Measurements from ENCODE around the gene CLEC4G. TPM values are rescaled to one million over a fixed set of nuclear protein-coding genes. Genes with fewer than 3 reads are reported as not detected.

CLEC4G gene
- total and polyA plus RNA-seq, 2 of the 13 experiments (the other 11 are each of a cell fraction or from before 2014, with no cell fraction given): not detected

DNA sequence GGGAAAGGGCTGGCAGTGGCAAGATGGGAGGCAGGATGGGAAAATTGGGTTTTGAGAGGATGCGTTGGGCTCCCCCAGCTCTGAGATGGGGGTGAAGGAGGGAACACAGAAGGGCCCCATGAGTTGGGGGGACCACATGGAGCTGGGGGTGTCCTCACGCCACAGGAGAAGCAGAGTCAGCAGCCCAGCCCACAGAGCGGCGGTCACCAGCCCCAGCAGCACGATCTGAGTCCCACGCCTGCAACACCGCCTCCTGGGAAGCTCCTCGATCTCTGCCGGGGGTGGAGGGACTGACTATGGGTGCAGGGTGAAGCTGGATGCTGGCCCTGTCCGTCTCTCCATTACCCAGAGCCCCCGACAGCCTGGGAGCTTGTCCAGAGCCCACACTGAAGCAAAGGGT lies 33.3 kb downstream of the CLEC4G start (continued):
- TF ChIP-seq, protein P1, sequence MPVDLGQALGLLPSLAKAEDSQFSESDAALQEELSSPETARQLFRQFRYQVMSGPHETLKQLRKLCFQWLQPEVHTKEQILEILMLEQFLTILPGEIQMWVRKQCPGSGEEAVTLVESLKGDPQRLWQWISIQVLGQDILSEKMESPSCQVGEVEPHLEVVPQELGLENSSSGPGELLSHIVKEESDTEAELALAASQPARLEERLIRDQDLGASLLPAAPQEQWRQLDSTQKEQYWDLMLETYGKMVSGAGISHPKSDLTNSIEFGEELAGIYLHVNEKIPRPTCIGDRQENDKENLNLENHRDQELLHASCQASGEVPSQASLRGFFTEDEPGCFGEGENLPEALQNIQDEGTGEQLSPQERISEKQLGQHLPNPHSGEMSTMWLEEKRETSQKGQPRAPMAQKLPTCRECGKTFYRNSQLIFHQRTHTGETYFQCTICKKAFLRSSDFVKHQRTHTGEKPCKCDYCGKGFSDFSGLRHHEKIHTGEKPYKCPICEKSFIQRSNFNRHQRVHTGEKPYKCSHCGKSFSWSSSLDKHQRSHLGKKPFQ (CRISPR knock-in tag; IDR thresholded peaks at IDR 0.05; ENCODE audit: insufficient replicate concordance): no peak

DNA sequence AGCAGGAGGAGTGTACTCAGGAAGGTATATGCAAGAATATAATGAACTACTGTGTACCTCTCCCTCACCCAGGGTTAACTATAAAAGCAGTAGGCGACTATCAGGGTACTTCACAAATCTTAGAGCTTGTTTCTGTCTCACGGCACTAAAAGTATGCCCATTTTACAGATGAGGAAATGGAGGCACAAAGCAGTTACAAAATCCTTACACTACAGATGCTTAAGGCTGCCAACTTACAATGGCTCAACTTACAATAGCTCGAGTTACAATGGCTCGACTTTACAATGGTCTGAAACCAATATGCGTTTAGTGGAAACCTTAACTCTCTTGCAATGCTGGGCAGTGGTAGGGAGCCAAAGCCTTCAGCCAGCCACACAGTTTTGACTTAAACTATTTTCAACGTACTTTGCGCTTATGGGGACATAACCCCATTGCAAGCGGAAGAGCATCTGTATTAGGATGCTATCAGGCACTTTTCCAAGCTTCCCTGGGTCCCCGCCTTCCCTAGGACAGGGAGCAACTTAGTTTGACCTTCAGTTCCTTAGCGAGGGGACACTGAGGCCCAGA lies 34.1 kb downstream of the CLEC4G start:
- H3K9me3 ChIP-seq (ENCODE audit: low read length): no peaks in the 10 kb centered on the region
- intact Hi-C loops (cut with micrococcal nuclease; ENCODE audit: unreplicated experiment): no loop called here
- H3K79me2 ChIP-seq (ENCODE audit: insufficient read depth, low read length): no peaks in the 10 kb centered on the region
- H3K36me3 ChIP-seq (replicated peaks in 1 of 2; ENCODE audit: control insufficient read depth in 1 of 2, insufficient read depth in 2 of 2, low read length in 2 of 2): no peaks in the 10 kb centered on the region
- TF ChIP-seq ZMYM3 (CRISPR knock-in tag; IDR thresholded peaks at IDR 0.05) (no peak), ZNF629 (CRISPR knock-in tag; conservative IDR thresholded peaks at IDR 0.05) (0 out of 2 replicates have a peak, but pooled peaks have one; percentile 58)
- H4K20me1 ChIP-seq (ENCODE audit: insufficient read depth, low read length): no peaks in the 10 kb centered on the region
- H3K4me1 ChIP-seq (ENCODE audit: insufficient read depth, low read length): peaks cover 11% of the 10 kb centered on the region
- H3K9ac ChIP-seq (ENCODE audit: insufficient read depth, low read depth, low read length): no peak overlapping the region
- FAIRE-seq: no peak
- H2AFZ ChIP-seq (ENCODE audit: low read length): no peak overlapping the region
- ChIA-PET CTCF (ENCODE audit: low intra/inter-chr PET ratio, low total read pairs) (no interaction called here), POLR2A (no interaction called here)
- no TSS peak for BruUV-seq (replicated peaks)
- no peak overlapping the region for H3K4me2 ChIP-seq (ENCODE audit: low read depth, low read length)
- 20% methylated on average over 8 of the region's 10 CpGs for WGBS (ENCODE audit: low lambda C conversion rate)
- no peak overlapping the region for H3K27ac ChIP-seq (ENCODE audit: extremely low read length, insufficient read depth, low read length)
- no peak for DNase-seq (ENCODE audit: low spot score)
- no peak overlapping the region for H3K4me3 ChIP-seq (replicated peaks in 1 of 3; ENCODE audit: insufficient read depth in 1 of 3, low read depth in 2 of 3, low read length in 3 of 3)
- in situ Hi-C loops (cut with HindIII; ENCODE audit: extremely low pct_ligation_motif_present, low pct_unique_long_range_greater_than_20kb): no loop called here
- H3K27me3 ChIP-seq (ENCODE audit: control insufficient read depth in 1 of 2, insufficient read depth in 2 of 2, low read length in 2 of 2): peaks cover 0 to 24% of the 10 kb centered on the region in 2 experiments; a peak in 2 of 5 replicates
- ATAC-seq: no peak

DNA sequence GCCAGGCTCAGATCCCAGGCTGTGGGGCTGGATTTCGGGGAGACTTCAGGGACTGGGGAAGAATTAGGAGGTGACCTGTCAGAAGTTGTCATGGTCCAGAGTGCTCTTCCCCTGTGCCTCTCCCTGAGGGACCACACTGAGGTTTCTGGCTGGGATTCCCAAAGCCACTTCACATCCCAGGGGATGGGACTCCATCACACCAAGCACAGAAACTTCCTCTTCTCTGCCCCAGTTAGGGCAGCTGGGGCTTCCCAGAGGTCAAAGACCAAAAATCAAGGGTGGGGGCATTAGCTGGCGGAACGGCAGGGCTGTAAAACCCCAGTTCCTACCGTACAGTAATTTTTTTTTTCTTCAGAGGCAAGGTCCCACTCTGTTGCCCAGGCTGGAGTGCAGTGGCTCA lies 37.4 kb downstream of the CLEC4G start:
- CTCF ChIA-PET (ENCODE audit: low intra/inter-chr PET ratio, low total read pairs): no interaction called here
- H3K27me3 ChIP-seq (ENCODE audit: control insufficient read depth in 1 of 2, insufficient read depth in 2 of 2, low read length in 2 of 2): peaks cover 1 to 25% of the 10 kb centered on the region in 2 experiments; a peak in 4 of 5 replicates
- FAIRE-seq (no peak), ATAC-seq (no peak), DNase-seq (ENCODE audit: low spot score) (no peak)
- H3K4me3 ChIP-seq (replicated peaks in 1 of 3; ENCODE audit: insufficient read depth in 1 of 3, low read depth in 2 of 3, low read length in 3 of 3): no peak overlapping the region
- no peaks in the 10 kb centered on the region for H3K4me1 ChIP-seq (ENCODE audit: insufficient read depth, low read length)
- H3K79me2 ChIP-seq (ENCODE audit: insufficient read depth, low read length): no peaks in the 10 kb centered on the region
- intact Hi-C loops (cut with micrococcal nuclease; ENCODE audit: unreplicated experiment): no loop called here
- H3K9me3 ChIP-seq (ENCODE audit: low read length): no peaks in the 10 kb centered on the region
- H3K36me3 ChIP-seq (replicated peaks in 1 of 2; ENCODE audit: control insufficient read depth in 1 of 2, insufficient read depth in 2 of 2, low read length in 2 of 2): no peaks in the 10 kb centered on the region
- in situ Hi-C loops (cut with HindIII; ENCODE audit: extremely low pct_ligation_motif_present, low pct_unique_long_range_greater_than_20kb): no loop called here
- no peaks in the 10 kb centered on the region for H4K20me1 ChIP-seq (ENCODE audit: insufficient read depth, low read length)
- no peak overlapping the region for H3K9ac ChIP-seq (ENCODE audit: insufficient read depth, low read depth, low read length)
- WGBS (ENCODE audit: low lambda C conversion rate): 10% methylated on average over 3 of the region's 4 CpGs
- POLR2A ChIA-PET: no interaction called here
- no peak overlapping the region for H2AFZ ChIP-seq (ENCODE audit: low read length)
- H3K27ac ChIP-seq (ENCODE audit: extremely low read length, insufficient read depth, low read length): no peak overlapping the region
- H3K4me2 ChIP-seq (ENCODE audit: low read depth, low read length): no peak overlapping the region
- no TSS peak for BruUV-seq (replicated peaks)
- TF ChIP-seq IRX3 (CRISPR knock-in tag; IDR thresholded peaks at IDR 0.05; ENCODE audit: borderline replicate concordance, low read depth) (no peak), KLF6 (CRISPR knock-in tag; IDR thresholded peaks at IDR 0.05) (no peak), ZNF441 (CRISPR knock-in tag; IDR thresholded peaks at IDR 0.05; ENCODE audit: borderline replicate concordance) (no peak), ZMYM4 (CRISPR knock-in tag; IDR thresholded peaks at IDR 0.05) (no peak), ELF3 (CRISPR knock-in tag; IDR thresholded peaks at IDR 0.05) (no peak), ZNF331 (CRISPR knock-in tag; IDR thresholded peaks at IDR 0.05) (no peak)
- TF ChIP-seq, protein P2, sequence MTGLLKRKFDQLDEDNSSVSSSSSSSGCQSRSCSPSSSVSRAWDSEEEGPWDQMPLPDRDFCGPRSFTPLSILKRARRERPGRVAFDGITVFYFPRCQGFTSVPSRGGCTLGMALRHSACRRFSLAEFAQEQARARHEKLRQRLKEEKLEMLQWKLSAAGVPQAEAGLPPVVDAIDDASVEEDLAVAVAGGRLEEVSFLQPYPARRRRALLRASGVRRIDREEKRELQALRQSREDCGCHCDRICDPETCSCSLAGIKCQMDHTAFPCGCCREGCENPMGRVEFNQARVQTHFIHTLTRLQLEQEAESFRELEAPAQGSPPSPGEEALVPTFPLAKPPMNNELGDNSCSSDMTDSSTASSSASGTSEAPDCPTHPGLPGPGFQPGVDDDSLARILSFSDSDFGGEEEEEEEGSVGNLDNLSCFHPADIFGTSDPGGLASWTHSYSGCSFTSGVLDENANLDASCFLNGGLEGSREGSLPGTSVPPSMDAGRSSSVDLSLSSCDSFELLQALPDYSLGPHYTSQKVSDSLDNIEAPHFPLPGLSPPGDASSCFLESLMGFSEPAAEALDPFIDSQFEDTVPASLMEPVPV (CRISPR knock-in tag; IDR thresholded peaks at IDR 0.05): no peak
- TF ChIP-seq, protein P3, sequence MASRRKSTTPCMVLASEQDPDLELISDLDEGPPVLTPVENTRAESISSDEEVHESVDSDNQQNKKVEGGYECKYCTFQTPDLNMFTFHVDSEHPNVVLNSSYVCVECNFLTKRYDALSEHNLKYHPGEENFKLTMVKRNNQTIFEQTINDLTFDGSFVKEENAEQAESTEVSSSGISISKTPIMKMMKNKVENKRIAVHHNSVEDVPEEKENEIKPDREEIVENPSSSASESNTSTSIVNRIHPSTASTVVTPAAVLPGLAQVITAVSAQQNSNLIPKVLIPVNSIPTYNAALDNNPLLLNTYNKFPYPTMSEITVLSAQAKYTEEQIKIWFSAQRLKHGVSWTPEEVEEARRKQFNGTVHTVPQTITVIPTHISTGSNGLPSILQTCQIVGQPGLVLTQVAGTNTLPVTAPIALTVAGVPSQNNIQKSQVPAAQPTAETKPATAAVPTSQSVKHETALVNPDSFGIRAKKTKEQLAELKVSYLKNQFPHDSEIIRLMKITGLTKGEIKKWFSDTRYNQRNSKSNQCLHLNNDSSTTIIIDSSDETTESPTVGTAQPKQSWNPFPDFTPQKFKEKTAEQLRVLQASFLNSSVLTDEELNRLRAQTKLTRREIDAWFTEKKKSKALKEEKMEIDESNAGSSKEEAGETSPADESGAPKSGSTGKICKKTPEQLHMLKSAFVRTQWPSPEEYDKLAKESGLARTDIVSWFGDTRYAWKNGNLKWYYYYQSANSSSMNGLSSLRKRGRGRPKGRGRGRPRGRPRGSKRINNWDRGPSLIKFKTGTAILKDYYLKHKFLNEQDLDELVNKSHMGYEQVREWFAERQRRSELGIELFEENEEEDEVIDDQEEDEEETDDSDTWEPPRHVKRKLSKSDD (CRISPR knock-in tag; IDR thresholded peaks at IDR 0.05; ENCODE audit: low read depth): no peak
